Keratinocyte (primary cell): ENCODE data around the gene CDC42EP5.

ENCODE experiments used
- CTCF ChIP-seq, 3 experiments: IDR thresholded peaks in 1 of 3; conservative IDR thresholded peaks in 1 of 3; optimal IDR thresholded peaks in 1 of 3; 2 replicates in 2 of 3; 3 replicates in 1 of 3; pipeline versions ENCODE3 to v1.5.1; 2011; ENCODE audit warnings: low read length in 3 of 3, mild to moderate bottlenecking in 3 of 3, moderate library complexity in 2 of 3, control low read depth in 1 of 3, inconsistent platforms in 1 of 3; ENCODE audit not compliant: insufficient read depth in 2 of 3; ENCODE audit errors: extremely low read depth in 1 of 3
- EZH2 ChIP-seq: IDR thresholded peaks from one replicate; pipeline ENCODE4 v1.6.1; 2012; ENCODE audit warnings: inconsistent platforms, mild to moderate bottlenecking, low read length, moderate library complexity

- TF ChIP-seq CTCF (optimal IDR thresholded peaks at IDR 0.05 in 1 of 3, IDR thresholded peaks at IDR 0.05 in 1 of 3, conservative IDR thresholded peaks at IDR 0.05 in 1 of 3; ENCODE audit: extremely low read depth in 1 of 3, insufficient read depth in 2 of 3, low read length in 3 of 3) (no peak), EZH2 (no peak)
Observed at GRCh38 chr19:54427586-54427985, 45.5 kb downstream of the CDC42EP5 start.
